ENCODE measurements around the gene RSPH6A.

GRCh38 chr19:45782820-45783785, 32.0 kb downstream of the RSPH6A start:
- TF ChIP-seq POLR2A (IDR thresholded peaks at IDR 0.05): no peak
- TF ChIP-seq CTCF (IDR thresholded peaks at IDR 0.05 in 8 of 11, conservative IDR thresholded peaks at IDR 0.05 in 3 of 11): no peak
- peak in 2 of 3 donors; percentile 11 to 22 for TF ChIP-seq POLR2AphosphoS5 (IDR thresholded peaks at IDR 0.05)

All from spleen (tissue), 7 donors.